ENCODE measurements around the gene OR1D5.

The OR1D5 gene

DNA sequence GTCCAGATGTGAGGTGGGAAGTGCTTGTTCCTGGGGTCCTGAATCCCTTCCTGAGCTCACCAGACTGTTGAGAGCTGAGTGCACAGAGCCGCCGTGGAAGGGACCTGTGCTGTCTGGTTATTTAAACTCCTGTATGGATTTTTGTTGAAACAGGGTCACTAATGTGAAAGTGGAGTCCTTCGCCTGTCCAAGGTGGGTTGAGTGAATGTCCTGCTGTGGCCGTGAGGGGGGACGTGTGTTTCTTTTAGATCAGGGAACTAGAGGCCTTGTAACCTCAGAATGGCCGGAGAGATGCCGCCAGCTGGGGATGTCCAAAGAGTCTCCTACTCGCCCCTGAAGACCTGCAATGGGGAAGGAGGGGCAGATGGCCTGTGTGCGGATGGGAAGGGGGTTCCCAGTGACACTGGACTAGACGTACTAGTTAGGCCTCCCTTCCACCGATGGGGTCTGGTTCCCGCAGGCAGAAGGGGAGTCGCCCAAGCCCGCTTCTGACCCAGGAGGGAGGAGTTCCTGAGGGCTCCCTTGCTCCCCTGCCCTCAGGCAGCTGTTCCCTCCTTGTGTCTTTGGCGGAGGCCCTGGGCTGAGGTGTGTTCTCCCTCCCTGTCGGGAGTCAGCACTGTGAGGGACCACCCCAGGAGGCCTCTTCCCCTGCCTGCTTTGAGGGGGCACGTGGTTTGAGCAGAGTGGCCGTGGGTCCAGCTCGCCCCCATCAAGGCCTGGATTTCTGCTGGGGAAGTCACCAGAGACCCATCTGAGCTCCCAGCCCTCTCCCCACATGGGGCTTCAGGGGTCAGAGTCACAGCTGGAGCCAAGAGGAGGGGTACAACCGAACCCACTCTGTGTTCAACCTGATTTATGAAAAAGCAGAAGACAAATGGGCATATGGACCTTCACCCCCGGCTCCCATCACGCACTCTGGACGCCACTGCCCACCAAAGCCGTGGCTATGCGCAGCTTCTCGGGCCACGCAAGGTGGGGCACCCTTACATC is 30.9 kb downstream of the OR1D5 start:
- DNase-seq (ENCODE audit: low spot score): no peak

DNA sequence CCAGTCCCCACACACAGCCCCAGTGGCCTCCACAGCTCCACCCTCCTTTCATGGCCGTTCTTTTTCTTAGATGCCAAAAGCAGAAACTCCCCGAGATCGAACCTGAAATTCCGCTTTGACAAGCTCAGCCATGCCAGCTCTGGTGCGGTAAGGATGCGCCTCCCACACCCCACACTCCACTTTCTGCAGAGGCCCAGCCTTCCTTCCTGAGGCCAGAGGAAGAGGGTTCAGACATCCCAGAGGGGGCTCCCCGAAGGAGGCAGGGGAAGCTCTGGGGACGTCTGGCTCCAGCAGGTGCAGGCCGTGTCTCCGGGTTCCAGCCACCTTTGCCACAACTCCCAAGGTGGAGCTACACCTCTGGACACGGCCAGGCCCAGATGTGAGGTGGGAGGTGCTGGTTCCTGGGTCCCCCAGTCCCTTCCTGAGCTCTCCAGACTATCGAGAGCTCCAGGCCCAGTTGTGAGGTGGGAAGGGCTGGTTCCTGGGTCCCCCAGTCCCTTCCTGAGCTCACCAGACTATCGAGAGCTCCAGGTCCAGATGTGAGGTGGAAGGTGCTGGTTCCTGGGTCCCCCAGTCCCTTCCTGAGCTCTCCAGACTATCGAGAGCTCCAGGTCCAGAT is 32.4 kb downstream of the OR1D5 start:
- DNase-seq (ENCODE audit: low spot score): peak; percentile 2

DNA sequence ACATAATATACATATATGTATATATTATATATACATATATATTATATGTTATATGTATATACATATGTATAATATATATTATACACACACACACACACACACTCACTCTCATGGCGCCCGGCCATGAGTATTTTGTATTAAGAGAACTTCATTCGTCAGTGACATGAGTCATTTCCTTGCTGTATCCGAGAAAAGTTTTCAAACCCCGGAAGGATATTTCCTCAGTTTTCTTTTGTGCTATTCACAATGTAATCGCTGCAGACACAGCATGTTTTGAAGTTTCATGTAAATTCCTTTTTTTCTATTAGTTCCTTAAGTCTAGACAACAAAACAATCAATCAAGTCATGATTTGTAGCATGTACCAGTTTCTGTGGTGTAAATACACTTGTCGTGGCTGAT is 33.3 kb downstream of the OR1D5 start:
- no peak for DNase-seq (ENCODE audit: low spot score)

- peak; percentile 3 for DNase-seq (ENCODE audit: low spot score)
Measured at GRCh38 chr17:3029213-3029913, 34.0 kb downstream of the OR1D5 start.

GRCh38 chr17:3027786-3028532 is 35.4 kb downstream of the OR1D5 start:
- peak; percentile 3 for DNase-seq (ENCODE audit: low spot score)

DNA sequence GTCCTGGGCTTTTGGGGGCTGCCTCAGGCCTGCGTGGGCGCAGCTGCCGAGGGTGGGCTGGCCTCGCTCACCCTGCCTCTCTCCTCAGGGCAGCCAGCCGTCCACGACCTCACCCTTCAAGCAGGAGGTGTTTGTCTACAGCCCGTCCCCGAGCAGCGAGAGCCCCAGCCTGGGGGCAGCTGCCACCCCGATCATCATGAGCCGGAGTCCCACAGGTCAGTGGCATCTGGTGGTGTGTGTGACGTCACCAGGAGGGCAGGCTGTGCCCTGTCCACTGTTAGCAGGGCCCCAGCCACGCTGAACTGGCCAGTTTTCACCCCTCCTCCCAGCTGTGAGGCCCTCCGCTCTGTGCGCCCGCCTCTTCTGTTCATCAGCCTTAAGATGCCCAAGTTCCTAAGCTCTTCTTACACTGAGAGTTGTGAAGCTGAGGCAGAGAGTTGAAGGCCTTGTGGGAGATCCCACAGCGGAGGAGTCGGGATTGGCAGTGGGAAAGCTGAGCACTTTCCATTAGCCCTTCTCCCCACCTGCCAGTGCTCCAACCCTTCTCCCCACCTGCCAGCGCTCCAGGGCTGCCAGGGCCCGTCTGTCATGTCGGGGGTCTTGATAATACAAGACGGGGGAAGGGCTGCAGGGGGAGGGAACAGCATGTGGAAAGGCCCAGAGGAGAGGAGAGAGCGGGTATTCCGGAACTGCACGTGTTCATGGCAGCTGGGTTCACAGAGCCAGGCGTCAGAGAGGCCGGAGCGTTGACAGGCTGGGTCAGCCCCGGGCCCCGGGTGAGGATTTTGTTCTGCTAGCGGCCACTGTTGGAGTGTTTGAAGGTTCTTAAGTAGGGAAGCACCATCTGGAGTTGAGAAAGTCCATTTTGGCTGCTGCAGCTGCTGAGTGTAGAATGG is 36.3 kb downstream of the OR1D5 start:
- DNase-seq (ENCODE audit: low spot score): peak; percentile 4

- DNase-seq (ENCODE audit: low spot score): peak; percentile 16
Measured at GRCh38 chr17:3026125-3026855, 37.1 kb downstream of the OR1D5 start.

GRCh38 chr17:3025421-3026124 is 37.8 kb downstream of the OR1D5 start:
- DNase-seq (ENCODE audit: low spot score): peak; percentile 29

- DNase-seq (ENCODE audit: low spot score): no peak
Measured at GRCh38 chr17:3024346-3024745, 39.1 kb downstream of the OR1D5 start.

DNA sequence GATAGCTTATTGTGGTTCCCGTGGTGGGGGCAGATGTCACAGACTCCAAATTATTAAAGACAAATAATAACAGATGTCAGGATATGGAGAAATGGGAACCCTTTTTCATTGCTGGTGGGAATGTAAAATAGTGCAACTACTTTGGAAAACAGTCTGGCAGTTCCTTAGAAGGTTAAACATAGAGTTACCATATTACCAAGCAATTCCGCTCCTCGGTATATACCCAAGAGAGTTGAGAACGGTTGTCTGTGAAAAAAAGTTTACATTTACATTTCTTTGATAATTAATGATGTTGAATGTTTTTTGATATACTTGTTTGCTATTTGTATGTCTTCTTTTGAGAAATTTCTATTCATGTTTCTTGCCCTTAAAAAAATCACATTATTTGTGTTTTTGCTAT is 41.2 kb downstream of the OR1D5 start:
- DNase-seq (ENCODE audit: low spot score): no peak

GRCh38 chr17:3020381-3020780 is 43.0 kb downstream of the OR1D5 start:
- DNase-seq (ENCODE audit: low spot score): no peak

- DNase-seq (ENCODE audit: low spot score): no peak
Measured at GRCh38 chr17:3019761-3020160, 43.6 kb downstream of the OR1D5 start.

DNA sequence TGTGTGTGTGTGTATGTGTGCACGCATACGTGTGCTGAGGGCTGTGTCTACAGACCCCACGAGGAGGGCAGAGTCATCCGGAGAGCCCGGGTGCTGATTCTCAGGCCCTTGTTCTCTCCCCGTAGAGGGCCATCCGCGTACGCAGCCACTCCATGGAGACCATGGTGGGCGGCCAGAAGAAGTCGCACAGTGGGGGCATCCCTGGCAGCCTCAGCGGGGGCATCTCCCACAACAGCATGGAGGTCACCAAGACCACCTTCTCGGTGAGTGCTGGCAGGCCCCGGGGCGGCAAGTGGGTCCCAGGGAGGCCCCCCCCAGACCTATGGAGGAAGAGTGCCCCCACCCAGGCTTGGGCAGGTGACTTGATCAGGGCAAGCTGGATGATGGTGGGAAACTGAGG is 45.5 kb downstream of the OR1D5 start:
- DNase-seq (ENCODE audit: low spot score): no peak

GRCh38 chr17:3015890-3016289 is 47.5 kb downstream of the OR1D5 start:
- no peak for DNase-seq (ENCODE audit: low spot score)

GRCh38 chr17:3012926-3013581 is 50.4 kb downstream of the OR1D5 start:
- DNase-seq (ENCODE audit: low spot score): peak; percentile 91

Data from iPS-NIHi11 (cell line).